Brain microvascular endothelial cell (primary cell): ENCODE results near the gene WRAP73.

ENCODE experiments used
- DNase-seq: peaks from one replicate; pipeline ENCODE4 v3.0.0-alpha.2; 2020
- H3K27ac ChIP-seq: fragments of 250-450 bp; sonication (Bioruptor Pico); 2 replicates; pipeline ENCODE4 v1.5.1; 2020; ENCODE audit warnings: mild to moderate bottlenecking, moderate library complexity
- H3K27me3 ChIP-seq: fragments of 250-450 bp; sonication (Bioruptor Pico); replicated peaks from 2 replicates; pipeline ENCODE4 v1.5.1; 2020; ENCODE audit warnings: mild to moderate bottlenecking
- H3K36me3 ChIP-seq: fragments of 250-450 bp; sonication (Bioruptor Pico); replicated peaks from 2 replicates; pipeline ENCODE4 v1.5.1; 2020; ENCODE audit warnings: mild to moderate bottlenecking
- H3K4me3 ChIP-seq: 2 replicates; pipeline ENCODE4 v1.5.1; 2011; ENCODE audit warnings: low read depth, mild to moderate bottlenecking, control low read depth, low read length, moderate library complexity
- in situ Hi-C: cut with HindIII; loops from 2 replicates; pipeline ENCODE4 v1.10.0; 2017; ENCODE audit warnings: low sequenced_read_pairs, low pct_ligation_motif_present
- TF ChIP-seq, protein P1 (sequence below): IDR thresholded peaks from 2 replicates; pipeline ENCODE4 v1.5.1; 2011; ENCODE audit warnings: low read depth, mild to moderate bottlenecking, moderate library complexity, low read length, control low read depth, inconsistent platforms; ENCODE audit errors: missing control alignments

WRAP73 gene

GRCh38 chr1:3668585-3669300 lies 18.8 kb upstream of the WRAP73 start:
- DNase-seq: no peak
- no peaks in the 10 kb centered on the region for H3K36me3 ChIP-seq
- H3K27ac ChIP-seq: no peak overlapping the region
- no peaks in the 10 kb centered on the region for H3K27me3 ChIP-seq
- TF ChIP-seq, protein P1, sequence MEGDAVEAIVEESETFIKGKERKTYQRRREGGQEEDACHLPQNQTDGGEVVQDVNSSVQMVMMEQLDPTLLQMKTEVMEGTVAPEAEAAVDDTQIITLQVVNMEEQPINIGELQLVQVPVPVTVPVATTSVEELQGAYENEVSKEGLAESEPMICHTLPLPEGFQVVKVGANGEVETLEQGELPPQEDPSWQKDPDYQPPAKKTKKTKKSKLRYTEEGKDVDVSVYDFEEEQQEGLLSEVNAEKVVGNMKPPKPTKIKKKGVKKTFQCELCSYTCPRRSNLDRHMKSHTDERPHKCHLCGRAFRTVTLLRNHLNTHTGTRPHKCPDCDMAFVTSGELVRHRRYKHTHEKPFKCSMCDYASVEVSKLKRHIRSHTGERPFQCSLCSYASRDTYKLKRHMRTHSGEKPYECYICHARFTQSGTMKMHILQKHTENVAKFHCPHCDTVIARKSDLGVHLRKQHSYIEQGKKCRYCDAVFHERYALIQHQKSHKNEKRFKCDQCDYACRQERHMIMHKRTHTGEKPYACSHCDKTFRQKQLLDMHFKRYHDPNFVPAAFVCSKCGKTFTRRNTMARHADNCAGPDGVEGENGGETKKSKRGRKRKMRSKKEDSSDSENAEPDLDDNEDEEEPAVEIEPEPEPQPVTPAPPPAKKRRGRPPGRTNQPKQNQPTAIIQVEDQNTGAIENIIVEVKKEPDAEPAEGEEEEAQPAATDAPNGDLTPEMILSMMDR: no peak
- H3K4me3 ChIP-seq: no peak overlapping the region
- in situ Hi-C loops: no loop called here

DNA sequence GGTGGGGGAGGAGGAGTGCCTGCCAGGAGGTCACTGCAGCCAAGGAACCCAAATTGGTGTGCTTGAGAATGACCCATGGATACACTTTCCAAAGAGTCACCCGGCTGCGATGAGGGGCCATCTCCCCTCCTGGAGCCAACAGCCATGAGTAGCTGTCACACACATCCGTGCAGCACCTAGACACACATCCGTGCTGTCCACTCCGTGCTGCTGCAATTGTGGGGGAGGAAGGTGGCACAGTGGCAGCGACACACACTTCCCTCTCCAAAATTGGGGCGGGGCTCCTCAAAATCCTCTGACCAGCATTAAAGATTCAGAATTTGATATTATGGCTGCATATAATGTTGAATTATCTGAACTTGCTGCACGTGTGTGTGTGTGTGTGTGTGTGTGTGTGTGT lies 18.2 kb upstream of the WRAP73 start:
- no peaks in the 10 kb centered on the region for H3K27me3 ChIP-seq
- in situ Hi-C loops: no loop called here

GRCh38 chr1:3664700-3665375 lies 14.9 kb upstream of the WRAP73 start:
- no peaks in the 10 kb centered on the region for H3K36me3 ChIP-seq
- TF ChIP-seq, protein P1: no peak
- H3K4me3 ChIP-seq: no peak overlapping the region
- in situ Hi-C loops: no loop called here
- no peak for DNase-seq
- H3K27ac ChIP-seq: no peak overlapping the region
- H3K27me3 ChIP-seq: peaks cover 3% of the 10 kb centered on the region

More for the DNA sequence above, 18.2 kb upstream of the WRAP73 start:
- TF ChIP-seq, protein P1: no peak
- no peak overlapping the region for H3K4me3 ChIP-seq
- no peak for DNase-seq
- H3K36me3 ChIP-seq: no peaks in the 10 kb centered on the region
- no peak overlapping the region for H3K27ac ChIP-seq

DNA sequence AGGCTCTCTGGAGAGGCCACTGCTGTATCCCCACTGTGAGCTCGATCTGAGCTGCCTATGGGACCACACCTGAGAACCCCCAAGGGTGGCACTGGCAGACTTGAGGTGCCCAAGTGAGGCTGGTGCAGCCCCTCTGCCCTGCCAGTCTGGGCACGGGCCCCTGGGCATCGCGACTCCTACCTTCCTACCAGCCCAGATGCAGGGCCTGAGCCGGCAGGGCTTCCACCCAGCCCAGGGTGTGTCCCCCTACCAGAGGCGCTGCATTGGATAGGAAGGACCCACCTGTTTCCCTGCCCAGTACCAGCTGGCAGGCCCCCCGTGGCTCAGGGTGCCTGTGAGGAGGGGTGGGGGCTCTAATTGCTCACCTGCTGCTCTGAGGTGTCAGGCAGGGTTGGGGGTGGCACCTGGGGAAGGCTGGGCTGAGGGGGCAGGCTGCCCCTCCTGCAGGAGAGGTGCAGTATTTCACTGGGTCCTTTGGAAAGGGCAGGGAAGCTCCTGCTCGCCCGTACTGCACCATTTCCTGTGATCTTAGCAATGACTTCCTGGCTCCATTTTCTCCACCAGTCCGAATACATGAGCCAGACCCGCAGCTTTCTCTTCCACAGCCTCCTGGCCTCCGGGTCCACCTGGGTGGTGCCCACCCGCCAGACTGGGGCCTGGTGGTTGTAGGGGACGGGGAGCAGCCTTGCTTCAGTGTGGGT lies 14.2 kb upstream of the WRAP73 start:
- no peak overlapping the region for H3K27ac ChIP-seq
- no peak for DNase-seq
- in situ Hi-C loops: no loop called here
- no peaks in the 10 kb centered on the region for H3K36me3 ChIP-seq
- H3K4me3 ChIP-seq: no peak overlapping the region
- peaks cover 4% of the 10 kb centered on the region for H3K27me3 ChIP-seq
- TF ChIP-seq, protein P1: no peak

DNA sequence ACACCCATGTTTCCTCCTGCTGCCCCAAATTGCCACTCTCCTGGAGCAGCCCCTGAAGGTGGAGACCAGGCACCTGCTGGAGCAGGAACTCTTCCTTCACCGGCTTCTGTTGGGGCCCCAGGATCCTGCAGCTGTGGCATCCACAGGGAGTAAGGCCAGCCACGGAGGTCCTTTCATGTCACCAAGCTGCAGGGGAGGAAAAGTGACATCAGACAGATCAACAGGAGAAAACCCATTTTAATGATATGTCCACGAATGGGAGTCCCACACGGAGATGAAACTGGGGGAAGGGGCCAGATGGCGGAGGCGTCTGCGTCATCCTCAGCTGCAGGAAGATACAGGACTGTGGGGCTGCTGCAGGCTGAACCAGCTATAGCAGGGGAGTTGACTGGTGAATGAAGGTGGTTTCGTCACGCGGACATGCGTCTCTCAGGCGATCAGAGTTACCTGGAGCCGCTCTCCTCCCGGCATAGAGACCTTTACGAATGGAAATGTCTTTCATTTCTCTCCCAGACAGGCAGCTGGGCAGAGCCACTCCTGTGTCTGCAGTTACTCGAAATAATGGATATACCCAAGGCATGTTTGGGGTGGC lies 12.3 kb upstream of the WRAP73 start:
- Histone ChIP-seq H3K27me3 (peaks cover 4% of the 10 kb centered on the region), H3K4me3 (no peak overlapping the region), H3K36me3 (no peaks in the 10 kb centered on the region), H3K27ac (no peak overlapping the region)
- in situ Hi-C loops: no loop called here
- no peak for DNase-seq
- TF ChIP-seq, protein P1: no peak
